Stimulated activated CD8-positive, alpha-beta memory T cell treated with anti-CD3 and anti-CD28 coated beads, Interleukin-12 subunit alpha, Interleukin-12 subunit beta, amount 100 ng/mL, for 24 hours (primary cell): ENCODE results near the gene JMJD8.
"Not testable (repeated sequence)": the region's sequence is repeated elsewhere in the genome, so short reads cannot be mapped to it uniquely, and the experiment has no call there.

ENCODE experiments used
- DNase-seq: peaks from one replicate; pipeline ENCODE4 v3.0.0-alpha.2; 2020; ENCODE audit errors: extremely low read depth

JMJD8 gene

GRCh38 chr16:708959-709358 lies 24.8 kb upstream of the JMJD8 start:
- DNase-seq = no peak

GRCh38 chr16:708019-708418 lies 23.9 kb upstream of the JMJD8 start:
- no peak for DNase-seq

- DNase-seq = no peak
Measured at GRCh38 chr16:707062-707538, 23.0 kb upstream of the JMJD8 start.

- no peak for DNase-seq
Measured at GRCh38 chr16:706189-707061, 22.3 kb upstream of the JMJD8 start.

GRCh38 chr16:705431-706188 lies 21.5 kb upstream of the JMJD8 start, which contains the start of gene FBXL16:
FBXL16 (minus strand) TSS chr16:705801; CDS start chr16:697405, 8,396 bp downstream.
- no peak for DNase-seq

- DNase-seq = no peak
Measured at GRCh38 chr16:704552-705380, 20.6 kb upstream of the JMJD8 start.

GRCh38 chr16:704047-704446 lies 19.9 kb upstream of the JMJD8 start:
- DNase-seq = no peak

GRCh38 chr16:703406-703805 lies 19.3 kb upstream of the JMJD8 start:
- DNase-seq = no peak

GRCh38 chr16:702341-702740 lies 18.2 kb upstream of the JMJD8 start:
- no peak for DNase-seq

- no peak for DNase-seq
Measured at GRCh38 chr16:700684-701584, 16.8 kb upstream of the JMJD8 start.

- DNase-seq = no peak
Measured at GRCh38 chr16:698911-699671, 15.0 kb upstream of the JMJD8 start.

- DNase-seq = no peak
Measured at GRCh38 chr16:695355-696089, 11.4 kb upstream of the JMJD8 start.

GRCh38 chr16:694863-695354 lies 10.8 kb upstream of the JMJD8 start:
- DNase-seq = no peak

GRCh38 chr16:694187-694862 lies 10.2 kb upstream of the JMJD8 start:
- DNase-seq = no peak

GRCh38 chr16:693766-694165 lies 9.6 kb upstream of the JMJD8 start:
- DNase-seq = no peak

- no peak for DNase-seq
Measured at GRCh38 chr16:693364-693763, 9.2 kb upstream of the JMJD8 start.

- no peak for DNase-seq
Measured at GRCh38 chr16:692356-693108, 8.4 kb upstream of the JMJD8 start.

- not testable (repeated sequence) for DNase-seq
Measured at GRCh38 chr16:691242-691641, 7.1 kb upstream of the JMJD8 start.
